HG03521 (cell line): ENCODE results near the gene AMFR.

Source experiments
- ATAC-seq: cut with Tn5 transposase; IDR thresholded peaks from one replicate; pipeline ENCODE4 v1.9.1; 2021; ENCODE audit warnings: mild to moderate bottlenecking, moderate library complexity; ENCODE audit not compliant: unreplicated experiment

Gene AMFR

GRCh38 chr16:56363781-56364565, 61.4 kb downstream of the AMFR start:
- ATAC-seq: no peak

GRCh38 chr16:56363181-56363716, 62.1 kb downstream of the AMFR start:
- no peak for ATAC-seq

GRCh38 chr16:56362706-56363105, 62.6 kb downstream of the AMFR start:
- no peak for ATAC-seq

GRCh38 chr16:56362057-56362655, 63.2 kb downstream of the AMFR start:
- ATAC-seq: no peak

- no peak for ATAC-seq
Measured at GRCh38 chr16:56360117-56361008, 65.0 kb downstream of the AMFR start.

GRCh38 chr16:56357765-56358322, 67.5 kb downstream of the AMFR start:
- ATAC-seq: no peak

GRCh38 chr16:56357241-56357764, 68.0 kb downstream of the AMFR start:
- ATAC-seq: no peak

GRCh38 chr16:56356276-56357240, 68.8 kb downstream of the AMFR start:
- peak; percentile 91 for ATAC-seq

GRCh38 chr16:56355786-56356275, 69.5 kb downstream of the AMFR start:
- ATAC-seq: no peak

GRCh38 chr16:56355221-56355620, 70.1 kb downstream of the AMFR start:
- no peak for ATAC-seq

GRCh38 chr16:56354746-56355145, 70.6 kb downstream of the AMFR start:
- no peak for ATAC-seq

- no peak for ATAC-seq
Measured at GRCh38 chr16:56354016-56354415, 71.3 kb downstream of the AMFR start.

GRCh38 chr16:56353054-56353921, 72.1 kb downstream of the AMFR start:
- no peak for ATAC-seq

- ATAC-seq: no peak
Measured at GRCh38 chr16:56352351-56353053, 72.8 kb downstream of the AMFR start.

- no peak for ATAC-seq
Measured at GRCh38 chr16:56351481-56351880, 73.9 kb downstream of the AMFR start.

- no peak for ATAC-seq
Measured at GRCh38 chr16:56350491-56351405, 74.6 kb downstream of the AMFR start.

- no peak for ATAC-seq
Measured at GRCh38 chr16:56349711-56350161, 75.6 kb downstream of the AMFR start.
